Endothelial cell of umbilical vein (primary cell): Measurements from ENCODE around the gene XIRP2.

ENCODE experiments used
- CTCF ChIP-seq, 2 donors: IDR thresholded peaks; 1 replicate in 1 of 2; 2 replicates in 1 of 2; pipeline ENCODE4 v1.5.1; 2011; ENCODE audit warnings: low read length in 2 of 2, mild to moderate bottlenecking in 2 of 2, moderate library complexity in 2 of 2, control low read depth in 1 of 2, inconsistent platforms in 1 of 2, low read depth in 1 of 2; ENCODE audit not compliant: insufficient read depth in 1 of 2; ENCODE audit errors: extremely low read depth in 1 of 2
- EZH2 ChIP-seq: IDR thresholded peaks from 2 replicates; pipeline ENCODE4 v1.6.1; 2012; ENCODE audit warnings: borderline replicate concordance, low read depth, mild to moderate bottlenecking, moderate library complexity, low read length, inconsistent platforms; ENCODE audit not compliant: severe bottlenecking
- JUN ChIP-seq: IDR thresholded peaks from 2 replicates; pipeline ENCODE4 v1.6.1; 2011; ENCODE audit warnings: borderline replicate concordance, low read depth; ENCODE audit not compliant: insufficient read length, insufficient read depth
- POLR2A ChIP-seq: IDR thresholded peaks from 2 replicates; pipeline ENCODE4 v1.6.1; 2012; ENCODE audit warnings: low read depth, mild to moderate bottlenecking, control low read depth, low read length

- no peak for TF ChIP-seq POLR2A
- no peak for TF ChIP-seq CTCF (IDR thresholded peaks at IDR 0.05; ENCODE audit: extremely low read depth in 1 of 2, insufficient read depth in 1 of 2, low read depth in 1 of 2, low read length in 2 of 2)
- TF ChIP-seq JUN: no peak
- no peak for TF ChIP-seq EZH2
These were observed 364.7 kb downstream of the XIRP2 start for GRCh38 chr2:167253025-167253424.
